ENCODE data around the gene TSHZ1.

The TSHZ1 gene

GRCh38 chr18:75202696-75203365 lies 7.8 kb upstream of the TSHZ1 start:
- no peak overlapping the region for H3K27ac ChIP-seq (ENCODE audit: low read depth, low read length)
- no peak overlapping the region for H3K9ac ChIP-seq (ENCODE audit: low read length)
- peaks cover 72% of the 10 kb centered on the region for H3K27me3 ChIP-seq (ENCODE audit: control insufficient read depth, insufficient read depth, low read length)
- H3K36me3 ChIP-seq (ENCODE audit: control insufficient read depth, insufficient read depth, low read length) = no peaks in the 10 kb centered on the region
- H3K9me3 ChIP-seq (ENCODE audit: control insufficient read depth, insufficient read depth, low read depth, low read length) = no peaks in the 10 kb centered on the region
- peaks cover 30% of the 10 kb centered on the region for H3K4me1 ChIP-seq (ENCODE audit: control insufficient read depth, insufficient read depth, low read length)
- H3K4me3 ChIP-seq (ENCODE audit: low read depth, low read length) = no peak overlapping the region

- Histone ChIP-seq H3K4me1 (ENCODE audit: control insufficient read depth, insufficient read depth, low read length) (peaks cover 34% of the 10 kb centered on the region), H3K27ac (ENCODE audit: low read depth, low read length) (no peak overlapping the region), H3K36me3 (ENCODE audit: control insufficient read depth, insufficient read depth, low read length) (no peaks in the 10 kb centered on the region), H3K9me3 (ENCODE audit: control insufficient read depth, insufficient read depth, low read depth, low read length) (no peaks in the 10 kb centered on the region), H3K4me3 (ENCODE audit: low read depth, low read length) (peak overlapping the region; percentile 61), H3K27me3 (ENCODE audit: control insufficient read depth, insufficient read depth, low read length) (peaks cover 78% of the 10 kb centered on the region), H3K9ac (ENCODE audit: low read length) (no peak overlapping the region)
Measured at GRCh38 chr18:75203416-75204268, 7.0 kb upstream of the TSHZ1 start.

GRCh38 chr18:75204269-75204731 lies 6.3 kb upstream of the TSHZ1 start:
- peaks cover 78% of the 10 kb centered on the region for H3K27me3 ChIP-seq (ENCODE audit: control insufficient read depth, insufficient read depth, low read length)
- H3K9me3 ChIP-seq (ENCODE audit: control insufficient read depth, insufficient read depth, low read depth, low read length) = no peaks in the 10 kb centered on the region
- peaks cover 34% of the 10 kb centered on the region for H3K4me1 ChIP-seq (ENCODE audit: control insufficient read depth, insufficient read depth, low read length)
- peak overlapping the region; percentile 61 for H3K4me3 ChIP-seq (ENCODE audit: low read depth, low read length)
- H3K36me3 ChIP-seq (ENCODE audit: control insufficient read depth, insufficient read depth, low read length) = no peaks in the 10 kb centered on the region
- no peak overlapping the region for H3K9ac ChIP-seq (ENCODE audit: low read length)
- H3K27ac ChIP-seq (ENCODE audit: low read depth, low read length) = no peak overlapping the region

GRCh38 chr18:75204732-75205513 lies 5.7 kb upstream of the TSHZ1 start:
- Histone ChIP-seq H3K27me3 (ENCODE audit: control insufficient read depth, insufficient read depth, low read length) (peaks cover 81% of the 10 kb centered on the region), H3K9ac (ENCODE audit: low read length) (no peak overlapping the region), H3K4me1 (ENCODE audit: control insufficient read depth, insufficient read depth, low read length) (peaks cover 34% of the 10 kb centered on the region), H3K36me3 (ENCODE audit: control insufficient read depth, insufficient read depth, low read length) (no peaks in the 10 kb centered on the region), H3K9me3 (ENCODE audit: control insufficient read depth, insufficient read depth, low read depth, low read length) (no peaks in the 10 kb centered on the region), H3K4me3 (ENCODE audit: low read depth, low read length) (peak overlapping the region; percentile 61), H3K27ac (ENCODE audit: low read depth, low read length) (no peak overlapping the region)

GRCh38 chr18:75205514-75206132 lies 5.0 kb upstream of the TSHZ1 start:
- Histone ChIP-seq H3K9me3 (ENCODE audit: control insufficient read depth, insufficient read depth, low read depth, low read length) (no peaks in the 10 kb centered on the region), H3K27ac (ENCODE audit: low read depth, low read length) (no peak overlapping the region), H3K9ac (ENCODE audit: low read length) (no peak overlapping the region), H3K36me3 (ENCODE audit: control insufficient read depth, insufficient read depth, low read length) (no peaks in the 10 kb centered on the region), H3K4me1 (ENCODE audit: control insufficient read depth, insufficient read depth, low read length) (peaks cover 38% of the 10 kb centered on the region), H3K27me3 (ENCODE audit: control insufficient read depth, insufficient read depth, low read length) (peaks cover 85% of the 10 kb centered on the region), H3K4me3 (ENCODE audit: low read depth, low read length) (peak overlapping the region; percentile 61)

- no peak overlapping the region for H3K9ac ChIP-seq (ENCODE audit: low read length)
- peaks cover 84% of the 10 kb centered on the region for H3K27me3 ChIP-seq (ENCODE audit: control insufficient read depth, insufficient read depth, low read length)
- no peak overlapping the region for H3K27ac ChIP-seq (ENCODE audit: low read depth, low read length)
- peak overlapping the region; percentile 82 for H3K4me3 ChIP-seq (ENCODE audit: low read depth, low read length)
- no peaks in the 10 kb centered on the region for H3K9me3 ChIP-seq (ENCODE audit: control insufficient read depth, insufficient read depth, low read depth, low read length)
- H3K36me3 ChIP-seq (ENCODE audit: control insufficient read depth, insufficient read depth, low read length) = no peaks in the 10 kb centered on the region
- peaks cover 38% of the 10 kb centered on the region for H3K4me1 ChIP-seq (ENCODE audit: control insufficient read depth, insufficient read depth, low read length)
Measured at GRCh38 chr18:75206452-75207309, 3.9 kb upstream of the TSHZ1 start.

GRCh38 chr18:75207310-75208154 lies 3.1 kb upstream of the TSHZ1 start:
- Histone ChIP-seq H3K27me3 (ENCODE audit: control insufficient read depth, insufficient read depth, low read length) (peaks cover 84% of the 10 kb centered on the region), H3K9ac (ENCODE audit: low read length) (no peak overlapping the region), H3K9me3 (ENCODE audit: control insufficient read depth, insufficient read depth, low read depth, low read length) (no peaks in the 10 kb centered on the region), H3K4me3 (ENCODE audit: low read depth, low read length) (peak overlapping the region; percentile 82), H3K4me1 (ENCODE audit: control insufficient read depth, insufficient read depth, low read length) (peaks cover 42% of the 10 kb centered on the region), H3K36me3 (ENCODE audit: control insufficient read depth, insufficient read depth, low read length) (no peaks in the 10 kb centered on the region), H3K27ac (ENCODE audit: low read depth, low read length) (no peak overlapping the region)

GRCh38 chr18:75208155-75208835 lies 2.3 kb upstream of the TSHZ1 start:
- H3K9me3 ChIP-seq (ENCODE audit: control insufficient read depth, insufficient read depth, low read depth, low read length) = no peaks in the 10 kb centered on the region
- H3K27ac ChIP-seq (ENCODE audit: low read depth, low read length) = no peak overlapping the region
- H3K36me3 ChIP-seq (ENCODE audit: control insufficient read depth, insufficient read depth, low read length) = no peaks in the 10 kb centered on the region
- no peak overlapping the region for H3K9ac ChIP-seq (ENCODE audit: low read length)
- H3K27me3 ChIP-seq (ENCODE audit: control insufficient read depth, insufficient read depth, low read length) = peaks cover 84% of the 10 kb centered on the region
- H3K4me1 ChIP-seq (ENCODE audit: control insufficient read depth, insufficient read depth, low read length) = peaks cover 42% of the 10 kb centered on the region
- peak overlapping the region; percentile 82 for H3K4me3 ChIP-seq (ENCODE audit: low read depth, low read length)

- H3K4me1 ChIP-seq (ENCODE audit: control insufficient read depth, insufficient read depth, low read length) = peaks cover 39% of the 10 kb centered on the region
- no peak overlapping the region for H3K27ac ChIP-seq (ENCODE audit: low read depth, low read length)
- peak overlapping the region; percentile 82 for H3K4me3 ChIP-seq (ENCODE audit: low read depth, low read length)
- H3K9me3 ChIP-seq (ENCODE audit: control insufficient read depth, insufficient read depth, low read depth, low read length) = no peaks in the 10 kb centered on the region
- H3K9ac ChIP-seq (ENCODE audit: low read length) = peak overlapping the region; percentile 72
- H3K36me3 ChIP-seq (ENCODE audit: control insufficient read depth, insufficient read depth, low read length) = no peaks in the 10 kb centered on the region
- peaks cover 84% of the 10 kb centered on the region for H3K27me3 ChIP-seq (ENCODE audit: control insufficient read depth, insufficient read depth, low read length)
Measured at GRCh38 chr18:75208836-75209128, 1.8 kb upstream of the TSHZ1 start.

Measured in HUES6 (cell line).